PC-9 (cell line): ENCODE results near the gene RIPOR1.

Source experiments
- CTCF ChIP-seq: fragments of 200-600 bp; sonication (generic); conservative IDR thresholded peaks from 2 replicates; pipeline ENCODE4 v1.6.1; 2017; ENCODE audit warnings: mixed run types, antibody characterized with exemption, mild to moderate bottlenecking, moderate library complexity
- EZH2 ChIP-seq: fragments of 200-600 bp; sonication (generic); IDR thresholded peaks from 2 replicates; pipeline ENCODE4 v1.8.0; 2017; ENCODE audit warnings: antibody characterized with exemption, low read depth

- TF ChIP-seq CTCF, result no peak
- no peak for TF ChIP-seq EZH2
These were observed 24.3 kb upstream of the RIPOR1 start for GRCh38 chr16:67504031-67505021.
